ENCODE measurements around the gene UBASH3B. TPM values are rescaled to one million over a fixed set of nuclear protein-coding genes. Genes with fewer than 3 reads are reported as not detected.

Gene UBASH3B
- total RNA-seq, 1 experiment from 2014 or later, result 8.0 TPM

- no peaks in the 10 kb centered on the region for H3K9me3 Mint-ChIP-seq
- H3K36me3 Mint-ChIP-seq (ENCODE audit: insufficient read depth in 1 of 3, low read depth in 3 of 3), result no peaks in the 10 kb centered on the region
- Histone ChIP-seq H3K18ac (ENCODE audit: insufficient read length, low read depth, low read length) (no peak overlapping the region), H3K79me2 (ENCODE audit: insufficient read depth, low read length) (no peaks in the 10 kb centered on the region), H3K9me3 (ENCODE audit: control insufficient read depth, low read depth, low read length) (no peaks in the 10 kb centered on the region), H4K91ac (ENCODE audit: insufficient read length, low read depth, low read length) (no peak overlapping the region), H3K9ac (ENCODE audit: extremely low read depth, insufficient read length, low read length) (no peak overlapping the region), H3K4me2 (ENCODE audit: insufficient read depth, insufficient read length, low read length) (no peak overlapping the region), H2AFZ (ENCODE audit: low read length) (no peak overlapping the region), H3K14ac (ENCODE audit: insufficient read depth, low read length) (no peak overlapping the region), H3K79me1 (ENCODE audit: insufficient read depth, low read depth, low read length, poor library complexity, severe bottlenecking) (no peaks in the 10 kb centered on the region), H3K27me3 (ENCODE audit: insufficient read depth, low read length) (no peaks in the 10 kb centered on the region), H2BK120ac (ENCODE audit: low read depth, low read length, poor library complexity, severe bottlenecking) (no peak overlapping the region), H4K20me1 (ENCODE audit: control insufficient read depth, insufficient read depth, insufficient read length) (no peaks in the 10 kb centered on the region), H3K23me2 (ENCODE audit: insufficient read length, low read depth, low read length, poor library complexity, severe bottlenecking) (no peaks in the 10 kb centered on the region), H4K5ac (ENCODE audit: insufficient read length, low read depth, low read length) (no peak overlapping the region), H3K23ac (ENCODE audit: insufficient read length, low read depth, low read length) (no peak overlapping the region), H2AK5ac (ENCODE audit: insufficient read length, low read length) (no peak overlapping the region), H2BK15ac (ENCODE audit: low read depth, low read length) (no peak overlapping the region), H3K27ac (ENCODE audit: insufficient read length, low read depth, low read length) (no peak overlapping the region), H2BK20ac (ENCODE audit: low read depth, low read length, poor library complexity, severe bottlenecking) (no peak overlapping the region), H2BK12ac (ENCODE audit: insufficient read length, low read depth, low read length) (no peak overlapping the region), H3T11ph (ENCODE audit: low read length) (no peak overlapping the region), H3K56ac (ENCODE audit: insufficient read length, low read depth, low read length) (no peak overlapping the region), H3K4me1 (ENCODE audit: insufficient read depth, low read length) (no peaks in the 10 kb centered on the region), H2BK5ac (ENCODE audit: insufficient read length, low read length) (no peak overlapping the region), H3K4ac (ENCODE audit: low read depth, low read length) (no peak overlapping the region), H4K8ac (replicated peaks; ENCODE audit: insufficient read length, low read depth, low read length) (no peak overlapping the region)
- no peak for DNase-seq
- WGBS (ENCODE audit: extremely low coverage, insufficient read length, low lambda C conversion rate), result no CpG with 5 or more reads among the region's 9 CpGs
- H3K27me3 Mint-ChIP-seq (ENCODE audit: low read depth), result peaks cover 4% of the 10 kb centered on the region
- peak overlapping the region in 1 of 3 experiments; percentile 36; a peak in 2 of 7 replicates for H3K27ac Mint-ChIP-seq
- TF ChIP-seq, protein P1, sequence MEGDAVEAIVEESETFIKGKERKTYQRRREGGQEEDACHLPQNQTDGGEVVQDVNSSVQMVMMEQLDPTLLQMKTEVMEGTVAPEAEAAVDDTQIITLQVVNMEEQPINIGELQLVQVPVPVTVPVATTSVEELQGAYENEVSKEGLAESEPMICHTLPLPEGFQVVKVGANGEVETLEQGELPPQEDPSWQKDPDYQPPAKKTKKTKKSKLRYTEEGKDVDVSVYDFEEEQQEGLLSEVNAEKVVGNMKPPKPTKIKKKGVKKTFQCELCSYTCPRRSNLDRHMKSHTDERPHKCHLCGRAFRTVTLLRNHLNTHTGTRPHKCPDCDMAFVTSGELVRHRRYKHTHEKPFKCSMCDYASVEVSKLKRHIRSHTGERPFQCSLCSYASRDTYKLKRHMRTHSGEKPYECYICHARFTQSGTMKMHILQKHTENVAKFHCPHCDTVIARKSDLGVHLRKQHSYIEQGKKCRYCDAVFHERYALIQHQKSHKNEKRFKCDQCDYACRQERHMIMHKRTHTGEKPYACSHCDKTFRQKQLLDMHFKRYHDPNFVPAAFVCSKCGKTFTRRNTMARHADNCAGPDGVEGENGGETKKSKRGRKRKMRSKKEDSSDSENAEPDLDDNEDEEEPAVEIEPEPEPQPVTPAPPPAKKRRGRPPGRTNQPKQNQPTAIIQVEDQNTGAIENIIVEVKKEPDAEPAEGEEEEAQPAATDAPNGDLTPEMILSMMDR (conservative IDR thresholded peaks at IDR 0.05), result no peak
- H3K4me3 Mint-ChIP-seq, result no peak overlapping the region
- H3K4me1 Mint-ChIP-seq, result peaks cover 7 to 11% of the 10 kb centered on the region in 2 experiments
These were observed 61.8 kb downstream of the UBASH3B start for GRCh38 chr11:122717264-122717867.
